ENCODE results near the gene KRTAP5-6. TPM values are rescaled to one million over a fixed set of nuclear protein-coding genes. Genes with fewer than 3 reads are reported as not detected.

The KRTAP5-6 gene
- total RNA-seq, 2 donors from 2014 or later, result not detected

DNA sequence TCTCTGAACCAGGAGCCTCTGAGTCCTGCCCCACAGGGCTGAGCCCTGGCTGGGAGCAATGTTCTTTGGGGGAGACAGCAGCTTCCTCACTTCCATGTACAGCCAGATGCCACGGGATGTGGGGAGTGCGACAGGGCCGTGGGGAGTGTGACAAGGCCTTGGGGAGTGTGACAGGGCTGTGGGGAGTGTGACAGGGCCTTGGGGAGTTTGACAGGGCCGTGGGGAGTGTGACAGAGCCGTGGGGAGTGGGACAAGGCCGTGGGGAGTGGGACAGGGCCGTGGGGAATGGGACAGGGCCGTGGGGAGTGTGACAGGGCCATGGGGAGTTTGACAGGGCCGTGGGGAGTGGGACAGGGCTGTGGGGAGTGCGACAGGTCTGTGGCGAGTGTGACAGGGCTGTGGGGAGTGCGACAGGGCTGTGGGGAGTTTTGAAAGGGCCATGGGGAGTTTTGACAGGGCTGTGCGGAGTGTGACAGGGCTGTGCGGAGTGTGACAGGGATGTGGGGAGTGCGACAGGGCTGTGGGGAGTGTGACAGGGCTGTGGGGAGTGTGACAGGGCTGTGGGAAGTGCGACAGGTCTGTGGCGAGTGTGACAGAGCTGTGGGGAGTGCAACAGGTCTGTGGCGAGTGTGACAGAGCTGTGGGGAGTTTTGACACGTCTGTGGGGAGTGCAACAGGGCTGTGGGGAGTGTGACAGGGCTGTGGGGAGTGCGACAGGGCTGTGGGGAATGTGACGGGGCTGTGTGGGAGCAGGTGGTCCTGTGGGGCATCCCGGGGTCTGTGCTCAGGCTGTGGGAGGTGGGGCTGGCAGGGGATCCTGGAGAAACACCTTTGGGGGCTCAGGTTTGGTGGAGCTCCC lies 6.6 kb upstream of the KRTAP5-6 start:
- H3K4me3 ChIP-seq, result no peak overlapping the region
- H3K27ac ChIP-seq, result no peak overlapping the region
- TF ChIP-seq CTCF (IDR thresholded peaks at IDR 0.05), result no peak
- no peaks in the 10 kb centered on the region for H3K36me3 ChIP-seq
- H3K4me1 ChIP-seq, result peaks cover 0 to 16% of the 10 kb centered on the region in 2 donors
- no peaks in the 10 kb centered on the region for H3K9me3 ChIP-seq
- no peak for DNase-seq (ENCODE audit: low spot score)
- no peaks in the 10 kb centered on the region for H3K27me3 ChIP-seq

DNA sequence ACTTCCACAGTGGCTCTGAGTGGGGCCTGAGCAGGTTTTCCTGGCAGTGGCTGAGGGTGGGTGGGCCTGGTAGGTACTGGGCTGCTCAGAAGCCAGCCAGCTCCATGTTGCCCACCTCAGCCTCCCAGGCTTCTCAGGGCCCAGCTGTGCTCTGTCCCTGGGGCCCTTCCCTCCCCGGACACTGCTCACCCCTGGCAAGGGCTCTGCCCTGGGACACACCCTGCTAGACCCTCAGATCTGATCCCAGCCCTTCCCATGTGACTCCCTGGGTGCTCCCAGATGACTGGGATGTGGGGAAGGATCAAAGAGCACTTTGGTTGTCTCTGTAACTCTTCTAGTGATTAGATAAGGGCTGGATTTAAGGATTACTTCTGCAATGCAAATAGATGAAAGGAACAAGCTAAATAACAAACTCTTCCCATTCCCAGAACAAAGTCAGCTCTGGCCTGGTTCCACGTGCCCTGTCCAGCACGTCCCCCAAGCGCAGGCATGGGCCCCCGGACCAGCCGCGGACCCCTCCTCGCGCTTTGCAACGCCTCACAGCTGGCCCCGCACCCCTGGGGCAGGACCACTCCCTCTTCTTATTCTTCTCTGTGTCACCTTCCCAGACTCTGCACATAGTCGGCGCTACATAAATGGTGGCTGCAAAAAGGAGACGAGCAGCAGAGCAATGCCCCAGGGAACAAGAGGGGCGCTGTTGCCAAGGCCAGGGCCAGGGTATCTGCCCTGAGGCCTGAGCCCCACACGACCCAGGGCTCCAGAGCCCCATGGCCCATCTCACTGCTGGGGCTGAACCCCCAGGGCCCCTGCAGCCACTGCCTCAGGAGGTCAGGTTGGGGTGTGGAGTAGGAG lies 5.7 kb upstream of the KRTAP5-6 start:
- no peak overlapping the region for H3K27ac ChIP-seq
- no peaks in the 10 kb centered on the region for H3K36me3 ChIP-seq
- H3K27me3 ChIP-seq, result no peaks in the 10 kb centered on the region
- no peaks in the 10 kb centered on the region for H3K9me3 ChIP-seq
- TF ChIP-seq CTCF (IDR thresholded peaks at IDR 0.05), result no peak
- no peak overlapping the region for H3K4me3 ChIP-seq
- peaks cover 0 to 16% of the 10 kb centered on the region in 2 donors for H3K4me1 ChIP-seq
- DNase-seq (ENCODE audit: low spot score), result no peak

GRCh38 chr11:1691878-1692707 lies 4.9 kb upstream of the KRTAP5-6 start:
- no peak for TF ChIP-seq CTCF (IDR thresholded peaks at IDR 0.05)
- Histone ChIP-seq H3K9me3 (no peaks in the 10 kb centered on the region), H3K36me3 (no peaks in the 10 kb centered on the region), H3K27me3 (no peaks in the 10 kb centered on the region), H3K4me1 (peaks cover 0 to 16% of the 10 kb centered on the region in 2 donors), H3K4me3 (no peak overlapping the region), H3K27ac (no peak overlapping the region)
- DNase-seq (ENCODE audit: low spot score), result no peak

GRCh38 chr11:1692708-1693326 lies 4.2 kb upstream of the KRTAP5-6 start:
- no peak for TF ChIP-seq CTCF (IDR thresholded peaks at IDR 0.05)
- H3K4me3 ChIP-seq, result no peak overlapping the region

More at GRCh38 chr11:1692708-1693326, 4.2 kb upstream of the KRTAP5-6 start:
- Histone ChIP-seq H3K27me3 (no peaks in the 10 kb centered on the region), H3K36me3 (no peaks in the 10 kb centered on the region), H3K4me1 (peaks cover 0 to 16% of the 10 kb centered on the region in 2 donors), H3K9me3 (no peaks in the 10 kb centered on the region), H3K27ac (no peak overlapping the region)
- DNase-seq (ENCODE audit: low spot score), result no peak

Measured in right atrium auricular region (tissue), 2 donors.